Activated CD8-positive, alpha-beta memory T cell treated with anti-CD3 and anti-CD28 coated beads for 1 hour (primary cell): ENCODE results near the gene DIPK1C.

Experiments
- DNase-seq, 2 donors: peaks; one replicate each; pipeline ENCODE4 v3.0.0-alpha.2; 2020; ENCODE audit warnings: low read depth in 1 of 2; ENCODE audit errors: extremely low read depth in 1 of 2

Gene DIPK1C

GRCh38 chr18:74486119-74486849, 29.2 kb upstream of the DIPK1C start:
- DNase-seq, result no peak

GRCh38 chr18:74482697-74483096, 25.6 kb upstream of the DIPK1C start:
- no peak for DNase-seq

GRCh38 chr18:74480149-74480651, 23.1 kb upstream of the DIPK1C start:
- DNase-seq, result no peak

GRCh38 chr18:74479486-74480148, 22.5 kb upstream of the DIPK1C start:
- no peak for DNase-seq

GRCh38 chr18:74478880-74479279, 21.8 kb upstream of the DIPK1C start:
- DNase-seq, result no peak

- no peak for DNase-seq
Observed at GRCh38 chr18:74478316-74478715, 21.2 kb upstream of the DIPK1C start.

GRCh38 chr18:74477771-74478170, 20.7 kb upstream of the DIPK1C start:
- DNase-seq, result no peak

- no peak for DNase-seq
Observed at GRCh38 chr18:74476140-74476539, 19.0 kb upstream of the DIPK1C start.

- no peak for DNase-seq
Observed at GRCh38 chr18:74473976-74474640, 17.0 kb upstream of the DIPK1C start.

GRCh38 chr18:74472312-74472711, 15.2 kb upstream of the DIPK1C start:
- DNase-seq, result no peak

- DNase-seq, result no peak
Observed at GRCh38 chr18:74468547-74469061, 11.5 kb upstream of the DIPK1C start.

GRCh38 chr18:74465775-74466174, 8.7 kb upstream of the DIPK1C start:
- DNase-seq, result no peak

- DNase-seq, result no peak
Observed at GRCh38 chr18:74463983-74464382, 6.9 kb upstream of the DIPK1C start.

GRCh38 chr18:74463254-74463653, 6.1 kb upstream of the DIPK1C start:
- no peak for DNase-seq

- no peak for DNase-seq
Observed at GRCh38 chr18:74460825-74461224, 3.7 kb upstream of the DIPK1C start.

GRCh38 chr18:74459889-74460288, 2.8 kb upstream of the DIPK1C start:
- DNase-seq, result no peak

GRCh38 chr18:74457725-74458421, 765 bp upstream of the DIPK1C start:
- DNase-seq, result no peak

GRCh38 chr18:74456349-74457042, 612 bp downstream of the DIPK1C start:
- DNase-seq, result no peak

GRCh38 chr18:74456017-74456348, 1.1 kb downstream of the DIPK1C start:
- DNase-seq, result no peak

GRCh38 chr18:74455386-74455785, 1.7 kb downstream of the DIPK1C start:
- DNase-seq, result no peak
